ENCODE data around the gene AMPH.

DNA sequence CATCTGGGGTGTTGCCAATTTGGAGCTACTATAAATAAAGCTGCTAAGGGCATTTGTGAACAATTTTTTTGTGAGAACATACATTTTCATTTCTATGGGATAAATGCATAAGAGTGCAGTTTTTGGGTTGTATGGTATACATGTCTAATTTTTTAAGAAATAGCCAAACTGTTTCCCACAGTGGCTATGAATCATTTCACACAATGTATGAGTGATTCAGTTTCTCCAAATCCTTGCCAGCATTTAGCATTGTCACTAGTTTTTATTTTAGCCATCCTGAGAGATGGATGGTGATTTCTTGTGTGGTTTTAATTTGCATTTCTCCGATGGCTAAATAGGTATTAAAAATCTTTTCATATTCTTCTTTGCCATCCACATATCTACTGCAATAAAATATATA lies 105.3 kb downstream of the AMPH start:
- TF ChIP-seq, protein P1, sequence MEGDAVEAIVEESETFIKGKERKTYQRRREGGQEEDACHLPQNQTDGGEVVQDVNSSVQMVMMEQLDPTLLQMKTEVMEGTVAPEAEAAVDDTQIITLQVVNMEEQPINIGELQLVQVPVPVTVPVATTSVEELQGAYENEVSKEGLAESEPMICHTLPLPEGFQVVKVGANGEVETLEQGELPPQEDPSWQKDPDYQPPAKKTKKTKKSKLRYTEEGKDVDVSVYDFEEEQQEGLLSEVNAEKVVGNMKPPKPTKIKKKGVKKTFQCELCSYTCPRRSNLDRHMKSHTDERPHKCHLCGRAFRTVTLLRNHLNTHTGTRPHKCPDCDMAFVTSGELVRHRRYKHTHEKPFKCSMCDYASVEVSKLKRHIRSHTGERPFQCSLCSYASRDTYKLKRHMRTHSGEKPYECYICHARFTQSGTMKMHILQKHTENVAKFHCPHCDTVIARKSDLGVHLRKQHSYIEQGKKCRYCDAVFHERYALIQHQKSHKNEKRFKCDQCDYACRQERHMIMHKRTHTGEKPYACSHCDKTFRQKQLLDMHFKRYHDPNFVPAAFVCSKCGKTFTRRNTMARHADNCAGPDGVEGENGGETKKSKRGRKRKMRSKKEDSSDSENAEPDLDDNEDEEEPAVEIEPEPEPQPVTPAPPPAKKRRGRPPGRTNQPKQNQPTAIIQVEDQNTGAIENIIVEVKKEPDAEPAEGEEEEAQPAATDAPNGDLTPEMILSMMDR (IDR thresholded peaks at IDR 0.05): no peak
- no peak for TF ChIP-seq POLR2A (IDR thresholded peaks at IDR 0.05)
